ENCODE data around the gene ABCB6. TPM values are rescaled to one million over a fixed set of nuclear protein-coding genes. Genes with fewer than 3 reads are reported as not detected.

ABCB6 gene
- total and polyA plus RNA-seq, 2 of the 8 experiments (the other 6 are each of a cell fraction or from before 2014, with no cell fraction given): 44.9 to 50.6 TPM

GRCh38 chr2:219205165-219205538 lies 13.6 kb downstream of the ABCB6 start:
- Histone ChIP-seq H3K14ac (ENCODE audit: insufficient read length) (no peak overlapping the region), H3K18ac (ENCODE audit: extremely low read depth, low read length) (no peak overlapping the region), H2BK120ac (replicated peaks; ENCODE audit: low read depth, low read length) (no peak overlapping the region), H3K9ac (replicated peaks in 1 of 4; ENCODE audit: extremely low read depth in 1 of 4, low read depth in 3 of 4, low read length in 3 of 4) (no peak overlapping the region), H3K56ac (replicated peaks; ENCODE audit: insufficient read length, low read depth, low read length) (no peak overlapping the region), H2BK15ac (ENCODE audit: low read length) (no peak overlapping the region), H2AK5ac (ENCODE audit: low read depth, low read length) (no peak overlapping the region), H2BK20ac (ENCODE audit: low read length) (no peak overlapping the region), H4K91ac (replicated peaks; ENCODE audit: insufficient read length, low read length) (no peak overlapping the region), H2BK12ac (ENCODE audit: low read depth, low read length) (no peak overlapping the region), H3K9me3 (ENCODE audit: insufficient read depth in 2 of 2, low read depth in 1 of 2, low read length in 1 of 2) (no peaks in the 10 kb centered on the region; a peak in 1 of 4 replicates), H4K5ac (ENCODE audit: insufficient read length, low read depth, low read length) (no peak overlapping the region), H3K23ac (ENCODE audit: insufficient read length) (no peak overlapping the region), H3K4me3 (ENCODE audit: extremely low read depth in 1 of 4, insufficient read depth in 2 of 4, low read depth in 3 of 4, low read length in 4 of 4) (no peak overlapping the region), H3K79me2 (ENCODE audit: control insufficient read depth in 1 of 2, insufficient read depth in 2 of 2, low read length in 2 of 2) (no peaks in the 10 kb centered on the region), H3K79me1 (ENCODE audit: low read depth, low read length) (no peaks in the 10 kb centered on the region), H2AFZ (ENCODE audit: low read length) (no peak overlapping the region), H4K20me1 (replicated peaks in 1 of 2; ENCODE audit: control insufficient read depth in 1 of 2, insufficient read depth in 2 of 2, low read length in 2 of 2) (peaks cover 0 to 2% of the 10 kb centered on the region in 2 experiments), H3K4ac (replicated peaks; ENCODE audit: insufficient read length, low read depth, low read length) (no peak overlapping the region), H3K4me1 (replicated peaks in 1 of 4; ENCODE audit: control insufficient read depth in 3 of 4, insufficient read depth in 4 of 4, low read length in 3 of 4) (peaks cover 0 to 6% (median 3%) of the 10 kb centered on the region in 4 experiments; a peak in 5 of 7 replicates), H3K27ac (ENCODE audit: low read depth, low read length) (no peak overlapping the region), H3K4me2 (ENCODE audit: insufficient read depth in 1 of 2, low read depth in 2 of 2, low read length in 2 of 2) (no peak overlapping the region; a peak in 1 of 4 replicates), H2BK5ac (ENCODE audit: low read depth, low read length) (no peak overlapping the region), H4K8ac (ENCODE audit: extremely low read depth, insufficient read depth, low read length) (no peak overlapping the region), H3K27me3 (replicated peaks in 1 of 4; ENCODE audit: control insufficient read depth in 3 of 4, extremely low read depth in 1 of 4, insufficient read depth in 3 of 4, low read length in 3 of 4) (no peaks in the 10 kb centered on the region), H3K36me3 (ENCODE audit: control insufficient read depth in 2 of 4, insufficient read depth in 4 of 4, low read length in 3 of 4) (peaks cover 0 to 10% (median 0%) of the 10 kb centered on the region in 4 experiments; a peak in 3 of 8 replicates), H3K23me2 (ENCODE audit: low read depth, low read length) (peaks cover 10% of the 10 kb centered on the region)
- TF ChIP-seq E2F6 (IDR thresholded peaks at IDR 0.05): no peak
- TF ChIP-seq MAX (IDR thresholded peaks at IDR 0.05): no peak
- no peak for TF ChIP-seq BCL11A (IDR thresholded peaks at IDR 0.05; ENCODE audit: low read depth in 2 of 2, low read length in 2 of 2)
- no peak for TF ChIP-seq KDM4A (IDR thresholded peaks at IDR 0.05; ENCODE audit: low read depth, low read length, severe bottlenecking)
- no peak for TF ChIP-seq HDAC6 (IDR thresholded peaks at IDR 0.05; ENCODE audit: low read depth, low read length)
- no peak for TF ChIP-seq CEBPB (IDR thresholded peaks at IDR 0.05; ENCODE audit: low read depth, low read length)
- ChIA-PET POLR2A (ENCODE audit: partially characterized antibody) (interaction anchor here (2.0 to 6.1 kb wide), 3 partner anchors 9 to 34 kb away, joined by 7 to 101 read pairs (median 7); partner anchors contain the start of gene ABCB6), CTCF (ENCODE audit: partially characterized antibody) (interaction anchor here (0.6 to 2.0 kb wide), 6 partner anchors 14 to 307 kb away, joined by 3 to 6 read pairs (median 4); partner anchors contain the start of gene CNPPD1)
- no peak for FAIRE-seq
- no peak for DNase-seq (ENCODE audit: low read depth in 1 of 2, low spot score in 2 of 2)
- WGBS, 2 experiments (ENCODE audit: extremely low coverage in 1 of 2, insufficient coverage in 1 of 2, insufficient read length in 1 of 2, insufficient replicate concordance in 2 of 2, low coverage in 1 of 2, low lambda C conversion rate in 2 of 2, missing lambda C conversion rate in 1 of 2): 83% methylated on average over 5 of the region's 5 CpGs; no CpG with 5 or more reads in 1 of the 2 experiments

Measured in H1 (cell line).